Left renal cortex interstitium (tissue), 4 donors: ENCODE data around the gene ECM2. TPM values are rescaled to one million over a fixed set of nuclear protein-coding genes. Genes with fewer than 3 reads are reported as not detected.

ENCODE experiments used
- DNase-seq, 4 donors: peaks; one replicate each; pipeline ENCODE4 v3.0.0-alpha.2; 2013; ENCODE audit warnings: low read depth in 4 of 4, low spot score in 2 of 4, missing footprints in 1 of 4
- polyA plus RNA-seq, 4 donors: library from polyadenylated mRNA; unstranded; fragments of 120-200 nt; gene quantifications; one replicate each; pipeline ENCODE4 v1.2.1, GENCODE V29; 2013; ENCODE audit not compliant: insufficient read length in 4 of 4

The ECM2 gene
- polyA plus RNA-seq, 4 donors: 14.1 to 20.2 (median 17.1) TPM

- no peak for DNase-seq
Measured at GRCh38 chr9:92474587-92474986, 61.2 kb downstream of the ECM2 start.

GRCh38 chr9:92468206-92468605, 67.6 kb downstream of the ECM2 start:
- DNase-seq: no peak

GRCh38 chr9:92467511-92467910, 68.3 kb downstream of the ECM2 start:
- no peak for DNase-seq

GRCh38 chr9:92467041-92467440, 68.7 kb downstream of the ECM2 start:
- no peak for DNase-seq

- DNase-seq: no peak
Measured at GRCh38 chr9:92463984-92464383, 71.8 kb downstream of the ECM2 start.

GRCh38 chr9:92463387-92463786, 72.4 kb downstream of the ECM2 start:
- DNase-seq: no peak

DNA sequence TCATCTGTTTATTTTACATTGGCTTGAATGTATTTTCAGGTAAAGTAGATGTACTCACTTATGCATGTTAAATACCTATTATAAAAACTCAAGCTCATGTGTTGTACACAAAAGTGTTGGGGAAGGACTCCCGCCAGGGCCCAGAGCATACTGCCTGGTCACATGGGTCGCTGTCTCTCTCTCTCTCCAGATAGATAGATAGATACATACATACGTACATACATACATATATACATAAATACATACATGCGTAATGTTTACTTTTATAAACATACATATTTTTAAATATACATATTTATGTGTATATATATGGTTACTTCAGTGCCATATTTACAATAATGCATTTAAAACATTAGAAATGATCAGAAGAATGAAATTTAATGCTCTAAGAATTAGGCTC, 78.2 kb downstream of the ECM2 start:
- DNase-seq: no peak

DNA sequence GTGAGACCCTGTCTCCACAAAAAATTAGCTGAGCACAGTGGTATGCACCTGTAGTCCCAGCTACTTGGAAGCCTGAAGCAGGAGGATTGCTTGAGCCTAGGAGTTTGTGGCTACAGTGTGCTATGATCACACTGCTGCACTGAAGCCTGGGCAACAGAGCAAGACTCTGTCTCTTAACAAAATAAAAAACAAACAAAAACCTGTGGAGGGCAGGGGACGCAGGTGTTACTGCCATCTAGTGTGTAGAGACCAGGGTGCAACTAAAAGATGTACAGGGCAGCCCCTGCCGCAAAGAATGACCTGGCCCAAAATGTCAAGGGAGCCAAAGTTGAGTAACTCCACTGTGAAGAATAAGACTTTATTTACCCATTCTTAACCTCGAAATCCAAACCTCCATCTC, 80.6 kb downstream of the ECM2 start:
- no peak for DNase-seq

DNA sequence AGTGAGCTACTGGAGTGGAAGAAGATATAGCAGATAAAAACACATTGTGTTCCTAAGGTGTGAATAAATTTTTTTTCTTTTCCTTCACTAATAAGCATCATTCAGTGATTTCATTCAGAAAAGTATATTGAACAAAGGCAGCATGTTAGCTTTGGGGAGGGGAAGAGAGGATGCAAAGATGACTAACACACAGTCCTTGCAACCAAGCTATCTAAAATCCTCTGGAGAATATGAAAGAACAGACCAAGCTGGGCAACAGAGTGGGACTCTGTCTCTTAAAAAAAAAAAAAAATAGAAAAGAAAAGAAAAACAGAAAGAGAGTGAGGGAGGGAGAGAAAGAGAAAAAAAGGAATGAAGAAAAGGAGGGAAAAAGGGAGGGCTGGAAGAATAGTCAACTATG, 89.3 kb downstream of the ECM2 start:
- DNase-seq: no peak

Other genes with a start within 250 kb of the ECM2 start
- 100 to 1,000 TPM in 2 of 4 donors, 10 to 100 TPM in 2; 82.7 to 124 (median 100.0) TPM for gene IARS1, start 242.3 kb downstream of the ECM2 start, polyA plus RNA-seq
- 10 to 100 TPM; 36.1 to 65.7 (median 48.5) TPM for gene NOL8, start 210.6 kb downstream of the ECM2 start, polyA plus RNA-seq
- 1 to 10 TPM; 5.8 to 7.5 (median 6.3) TPM for gene CENPP, start 210.0 kb downstream of the ECM2 start, polyA plus RNA-seq
- 10 to 100 TPM; 33.1 to 78.7 (median 54.6) TPM for gene OGN, start 131.4 kb downstream of the ECM2 start, polyA plus RNA-seq
- 1 to 10 TPM in 3 of 4 donors, under 1 TPM in 1; 0.76 to 3.7 (median 1.4) TPM for gene OMD, start 111.5 kb downstream of the ECM2 start, polyA plus RNA-seq
- 10 to 100 TPM in 3 of 4 donors, 1 to 10 TPM in 1; 8.5 to 21.1 (median 14.9) TPM for gene ASPN, start 53.5 kb downstream of the ECM2 start, polyA plus RNA-seq
- 10 to 100 TPM; 10.4 to 12.4 (median 10.9) TPM for gene IPPK, start 134.1 kb upstream of the ECM2 start, polyA plus RNA-seq
- gene BICD2, start 228.8 kb upstream of the ECM2 start, polyA plus RNA-seq: 10 to 100 TPM; 28.8 to 34.3 (median 30.8) TPM